Natural killer cell (primary cell): ENCODE results near the gene CPSF7. TPM values are rescaled to one million over a fixed set of nuclear protein-coding genes. Genes with fewer than 3 reads are reported as not detected.

Source experiments
- ATAC-seq, 3 donors: fragments of 150-1000 bp in 2 of 3; fragments of 200-7000 bp in 1 of 3; cut with Tn5 transposase; 1 replicate in 1 of 3; 2 replicates in 2 of 3; pipeline ENCODE4 v1.10.0; 2021; ENCODE audit warnings: mild to moderate bottlenecking in 2 of 3, moderate library complexity in 2 of 3
- DNase-seq, 2 donors: peaks; one replicate each; pipeline versions ENCODE4 v3.0.0 to v3.0.0-alpha.2; 2013 to 2021; ENCODE audit warnings: mixed read lengths in 1 of 2
- H3K27ac ChIP-seq: one replicate; pipeline ENCODE4 v1.5.1; 2013; ENCODE audit warnings: mild to moderate bottlenecking, low read length
- H3K27me3 ChIP-seq: one replicate; pipeline ENCODE4 v1.6.1; 2013; ENCODE audit warnings: low read length; ENCODE audit not compliant: control insufficient read depth, insufficient read depth
- H3K36me3 ChIP-seq: one replicate; pipeline ENCODE4 v1.6.1; 2013; ENCODE audit warnings: low read length; ENCODE audit not compliant: control insufficient read depth, insufficient read depth
- H3K4me1 ChIP-seq: one replicate; pipeline ENCODE4 v1.6.1; 2013; ENCODE audit warnings: low read length; ENCODE audit not compliant: control insufficient read depth, insufficient read depth
- H3K4me3 ChIP-seq: one replicate; pipeline ENCODE4 v1.5.1; 2013; ENCODE audit warnings: low read length
- H3K9me3 ChIP-seq: one replicate; pipeline ENCODE4 v1.6.1; 2013; ENCODE audit warnings: low read length; ENCODE audit not compliant: control insufficient read depth, insufficient read depth
- H3K27ac Mint-ChIP-seq, 2 donors: one replicate each; pipeline ENCODE4 v1.8.0; 2022; ENCODE audit warnings: mild to moderate bottlenecking in 2 of 2, mixed read lengths in 2 of 2, moderate library complexity in 1 of 2
- H3K27me3 Mint-ChIP-seq, 2 donors: one replicate each; pipeline ENCODE4 v1.8.0; 2022; ENCODE audit warnings: low read depth in 2 of 2, mixed read lengths in 2 of 2
- H3K36me3 Mint-ChIP-seq: one replicate; pipeline ENCODE4 v1.8.0; 2022; ENCODE audit warnings: mixed read lengths
- H3K4me1 Mint-ChIP-seq, 2 donors: one replicate each; pipeline ENCODE4 v1.8.0; 2022; ENCODE audit warnings: mixed read lengths in 2 of 2
- H3K4me3 Mint-ChIP-seq: one replicate; pipeline ENCODE4 v1.8.0; 2022; ENCODE audit warnings: mild to moderate bottlenecking, moderate library complexity, mixed read lengths
- H3K9me3 Mint-ChIP-seq, 2 donors: one replicate each; pipeline ENCODE4 v1.8.0; 2022; ENCODE audit warnings: mixed read lengths in 2 of 2
- CTCF ChIP-seq: fragments of 200-600 bp; IDR thresholded peaks from one replicate; pipeline ENCODE4 v1.8.0; 2022; ENCODE audit warnings: antibody characterized with exemption
- WGBS: methylation state at CpG from one replicate; pipeline ENCODE4 v1.1.7; 2013; ENCODE audit warnings: missing lambda C conversion rate; ENCODE audit not compliant: insufficient coverage; 5-methylcytosine and 5-hydroxymethylcytosine counted together
- intact Hi-C: fragments of 100-400 bp; cut with micrococcal nuclease; formaldehyde crosslinking; loops from one replicate; pipeline ENCODE4 v1.14.2; 2022
- total RNA-seq, 4 donors: library from RNA; stranded (reverse); fragments of 120-200 nt in 1 of 4; gene quantifications; one replicate each; pipeline versions ENCODE4 v1.2.3 to v1.2.4, GENCODE V29; 2013 to 2022

The CPSF7 gene
- total RNA-seq, 3 donors from 2014 or later (not counting 1 experiment from before 2014, with no cell fraction given): 99.5 to 120 (median 104) TPM

GRCh38 chr11:61358566-61358965 lies 71.2 kb downstream of the CPSF7 start:
- Mint-ChIP-seq H3K4me1 (peaks cover 17 to 27% of the 10 kb centered on the region in 2 donors), H3K36me3 (no peaks in the 10 kb centered on the region), H3K27ac (no peak overlapping the region), H3K9me3 (no peaks in the 10 kb centered on the region), H3K4me3 (no peak overlapping the region), H3K27me3 (no peaks in the 10 kb centered on the region)
- intact Hi-C loops: no loop called here
- Histone ChIP-seq H3K27me3 (no peaks in the 10 kb centered on the region), H3K9me3 (no peaks in the 10 kb centered on the region), H3K4me1 (peaks cover 48% of the 10 kb centered on the region), H3K27ac (no peak overlapping the region), H3K4me3 (no peak overlapping the region), H3K36me3 (peaks cover 4% of the 10 kb centered on the region)
- 88% methylated on average over 8 of the region's 11 CpGs for WGBS
- DNase-seq: no peak
- no peak for TF ChIP-seq CTCF
- ATAC-seq: no peak

- DNase-seq (no peak), ATAC-seq (no peak)
- intact Hi-C loops: no loop called here
- Mint-ChIP-seq H3K4me3 (no peak overlapping the region), H3K27ac (no peak overlapping the region), H3K36me3 (no peaks in the 10 kb centered on the region), H3K9me3 (no peaks in the 10 kb centered on the region), H3K27me3 (no peaks in the 10 kb centered on the region), H3K4me1 (peaks cover 10 to 23% of the 10 kb centered on the region in 2 donors)
- Histone ChIP-seq H3K27ac (peak overlapping the region; percentile 72), H3K36me3 (peaks cover 9% of the 10 kb centered on the region), H3K27me3 (no peaks in the 10 kb centered on the region), H3K4me1 (peaks cover 44% of the 10 kb centered on the region), H3K4me3 (no peak overlapping the region), H3K9me3 (no peaks in the 10 kb centered on the region)
- TF ChIP-seq CTCF: no peak
- 85% methylated on average over 6 of the region's 6 CpGs for WGBS
These were observed 71.9 kb downstream of the CPSF7 start for GRCh38 chr11:61357894-61358239.

GRCh38 chr11:61357233-61357893 lies 72.4 kb downstream of the CPSF7 start:
- H3K36me3 Mint-ChIP-seq: no peaks in the 10 kb centered on the region
- DNase-seq (no peak), ATAC-seq (no peak)
- peaks cover 39% of the 10 kb centered on the region for H3K4me1 ChIP-seq
- H3K9me3 ChIP-seq: no peaks in the 10 kb centered on the region
- peak overlapping the region; percentile 72 for H3K27ac ChIP-seq
- no peak for TF ChIP-seq CTCF
- peaks cover 13% of the 10 kb centered on the region for H3K36me3 ChIP-seq
- peaks cover 5 to 18% of the 10 kb centered on the region in 2 donors for H3K4me1 Mint-ChIP-seq
- 65% methylated on average over 7 of the region's 9 CpGs for WGBS
- H3K4me3 Mint-ChIP-seq: no peak overlapping the region
- intact Hi-C loops: no loop called here
- no peak overlapping the region for H3K4me3 ChIP-seq
- no peaks in the 10 kb centered on the region for H3K27me3 Mint-ChIP-seq
- no peaks in the 10 kb centered on the region for H3K27me3 ChIP-seq
- peak overlapping the region in 1 of 2 donors; percentile 14 for H3K27ac Mint-ChIP-seq
- H3K9me3 Mint-ChIP-seq: no peaks in the 10 kb centered on the region

GRCh38 chr11:61356706-61357105 lies 73.1 kb downstream of the CPSF7 start:
- no peaks in the 10 kb centered on the region for H3K27me3 Mint-ChIP-seq
- peak overlapping the region in 1 of 2 donors; percentile 14 for H3K27ac Mint-ChIP-seq
- Histone ChIP-seq H3K9me3 (no peaks in the 10 kb centered on the region), H3K27me3 (no peaks in the 10 kb centered on the region), H3K27ac (peak overlapping the region; percentile 65), H3K36me3 (peaks cover 16% of the 10 kb centered on the region), H3K4me3 (peak overlapping the region; percentile 11), H3K4me1 (peaks cover 38% of the 10 kb centered on the region)
- no peaks in the 10 kb centered on the region for H3K9me3 Mint-ChIP-seq
- H3K36me3 Mint-ChIP-seq: no peaks in the 10 kb centered on the region
- no peak overlapping the region for H3K4me3 Mint-ChIP-seq
- no peak for ATAC-seq
- intact Hi-C loops: no loop called here
- no peak for DNase-seq
- TF ChIP-seq CTCF: no peak
- WGBS: 73% methylated on average over 4 of the region's 4 CpGs
- peaks cover 0 to 12% of the 10 kb centered on the region in 2 donors for H3K4me1 Mint-ChIP-seq
